H9 (cell line): ENCODE data around the gene PAMR1. TPM values are rescaled to one million over a fixed set of nuclear protein-coding genes. Genes with fewer than 3 reads are reported as not detected.

ENCODE experiments used
- DNase-seq: peaks from one replicate; pipeline ENCODE4 v3.0.0-alpha.2; 2017
- H2AFZ ChIP-seq: one replicate; pipeline ENCODE4 v1.6.1; 2013; ENCODE audit warnings: mild to moderate bottlenecking, low read length, control low read depth, moderate library complexity
- H2AK5ac ChIP-seq: 2 replicates; pipeline ENCODE4 v1.6.1; 2013; ENCODE audit warnings: low read length, control low read depth, mixed read lengths; ENCODE audit not compliant: insufficient read length
- H2BK120ac ChIP-seq: one replicate; pipeline ENCODE4 v1.6.1; 2013; ENCODE audit warnings: low read depth, mild to moderate bottlenecking, low read length, control low read depth, inconsistent platforms; ENCODE audit not compliant: poor library complexity, severe bottlenecking
- H2BK12ac ChIP-seq: 2 replicates; pipeline ENCODE4 v1.6.1; 2013; ENCODE audit warnings: low read length, control low read depth, mixed read lengths, low read depth; ENCODE audit not compliant: insufficient read length
- H2BK15ac ChIP-seq: 2 replicates; pipeline ENCODE4 v1.6.1; 2013; ENCODE audit warnings: low read depth, low read length, control low read depth
- H2BK20ac ChIP-seq: one replicate; pipeline ENCODE4 v1.6.1; 2013; ENCODE audit warnings: low read depth, mild to moderate bottlenecking, low read length, control low read depth, inconsistent platforms; ENCODE audit not compliant: poor library complexity, severe bottlenecking
- H2BK5ac ChIP-seq: 2 replicates; pipeline ENCODE4 v1.6.1; 2013; ENCODE audit warnings: low read length, control low read depth, mixed read lengths; ENCODE audit not compliant: insufficient read length
- H3K14ac ChIP-seq: 2 replicates; pipeline ENCODE4 v1.6.1; 2013; ENCODE audit warnings: low read length, control low read depth; ENCODE audit not compliant: insufficient read depth
- H3K18ac ChIP-seq: 2 replicates; pipeline ENCODE4 v1.6.1; 2013; ENCODE audit warnings: low read depth, mild to moderate bottlenecking, mixed read lengths, low read length, control low read depth; ENCODE audit not compliant: insufficient read length
- H3K23ac ChIP-seq: 2 replicates; pipeline ENCODE4 v1.6.1; 2013; ENCODE audit warnings: low read length, control low read depth, mixed read lengths, low read depth; ENCODE audit not compliant: insufficient read length
- H3K23me2 ChIP-seq: 2 replicates; pipeline ENCODE4 v1.6.1; 2013; ENCODE audit warnings: low read depth, mild to moderate bottlenecking, mixed read lengths, low read length, control low read depth; ENCODE audit not compliant: insufficient read length, poor library complexity, severe bottlenecking
- H3K27ac ChIP-seq: 2 replicates; pipeline ENCODE4 v1.5.1; 2013; ENCODE audit warnings: low read length, control low read depth, mixed read lengths, low read depth; ENCODE audit not compliant: insufficient read length
- H3K27me3 ChIP-seq: 2 replicates; pipeline ENCODE4 v1.6.1; 2013; ENCODE audit warnings: low read length, control low read depth, inconsistent platforms; ENCODE audit not compliant: insufficient read depth
- H3K4ac ChIP-seq: 2 replicates; pipeline ENCODE4 v1.6.1; 2013; ENCODE audit warnings: low read depth, mild to moderate bottlenecking, control low read depth, inconsistent platforms, low read length, moderate library complexity
- H3K4me1 ChIP-seq: 2 replicates; pipeline ENCODE4 v1.6.1; 2013; ENCODE audit warnings: low read length, control low read depth, inconsistent platforms; ENCODE audit not compliant: insufficient read depth
- H3K4me2 ChIP-seq: 2 replicates; pipeline ENCODE4 v1.6.1; 2013; ENCODE audit warnings: low read length, control low read depth, mixed read lengths; ENCODE audit not compliant: insufficient read length, insufficient read depth
- H3K56ac ChIP-seq: 2 replicates; pipeline ENCODE4 v1.6.1; 2013; ENCODE audit warnings: low read depth, mild to moderate bottlenecking, mixed read lengths, low read length, control low read depth; ENCODE audit not compliant: insufficient read length
- H3K79me1 ChIP-seq: 2 replicates; pipeline ENCODE4 v1.6.1; 2013; ENCODE audit warnings: low read depth, mild to moderate bottlenecking, moderate library complexity, low read length, control low read depth, inconsistent platforms; ENCODE audit not compliant: insufficient read depth, poor library complexity, severe bottlenecking
- H3K79me2 ChIP-seq: 2 replicates; pipeline ENCODE4 v1.6.1; 2013; ENCODE audit warnings: low read length, control low read depth, inconsistent platforms; ENCODE audit not compliant: insufficient read depth
- H3K9ac ChIP-seq: 2 replicates; pipeline ENCODE4 v1.6.1; 2013; ENCODE audit warnings: low read length, control low read depth, mixed read lengths; ENCODE audit not compliant: insufficient read length; ENCODE audit errors: extremely low read depth
- H3K9me3 ChIP-seq: one replicate; pipeline ENCODE4 v1.6.1; 2013; ENCODE audit warnings: low read depth, low read length, inconsistent platforms; ENCODE audit not compliant: control insufficient read depth
- H3T11ph ChIP-seq: one replicate; pipeline ENCODE4 v1.6.1; 2013; ENCODE audit warnings: mild to moderate bottlenecking, low read length, control low read depth, inconsistent platforms
- H4K20me1 ChIP-seq: one replicate; pipeline ENCODE4 v1.6.1; 2013; ENCODE audit not compliant: control insufficient read depth, insufficient read length, insufficient read depth
- H4K5ac ChIP-seq: 2 replicates; pipeline ENCODE4 v1.6.1; 2013; ENCODE audit warnings: low read depth, mild to moderate bottlenecking, mixed read lengths, low read length, control low read depth; ENCODE audit not compliant: insufficient read length
- H4K8ac ChIP-seq: replicated peaks from 2 replicates; pipeline ENCODE4 v1.6.1; 2013; ENCODE audit warnings: low read length, control low read depth, mixed read lengths, low read depth; ENCODE audit not compliant: insufficient read length
- H4K91ac ChIP-seq: 2 replicates; pipeline ENCODE4 v1.6.1; 2013; ENCODE audit warnings: low read depth, mild to moderate bottlenecking, moderate library complexity, mixed read lengths, low read length, control low read depth; ENCODE audit not compliant: insufficient read length
- H3K27ac Mint-ChIP-seq, 3 experiments: 2 replicates in 2 of 3; 3 replicates in 1 of 3; pipeline ENCODE4 v1.8.0; 2020 to 2021; ENCODE audit warnings: mixed read lengths in 3 of 3, mild to moderate bottlenecking in 1 of 3, moderate library complexity in 1 of 3
- H3K27me3 Mint-ChIP-seq: 2 replicates; pipeline ENCODE4 v1.8.0; 2021; ENCODE audit warnings: low read depth, mild to moderate bottlenecking, moderate library complexity, mixed read lengths
- H3K36me3 Mint-ChIP-seq, 3 experiments: 2 replicates in 2 of 3; 3 replicates in 1 of 3; pipeline ENCODE4 v1.8.0; 2020 to 2021; ENCODE audit warnings: low read depth in 3 of 3, mixed read lengths in 3 of 3; ENCODE audit not compliant: insufficient read depth in 1 of 3
- H3K4me1 Mint-ChIP-seq, 2 experiments: 2 replicates each; pipeline ENCODE4 v1.8.0; 2020; ENCODE audit warnings: mixed read lengths in 2 of 2
- H3K4me3 Mint-ChIP-seq, 2 experiments: 2 replicates in 1 of 2; 3 replicates in 1 of 2; pipeline ENCODE4 v1.8.0; 2020 to 2021; ENCODE audit warnings: mild to moderate bottlenecking in 2 of 2, mixed read lengths in 2 of 2, moderate library complexity in 1 of 2
- H3K9me3 Mint-ChIP-seq, 2 experiments: 2 replicates in 1 of 2; 3 replicates in 1 of 2; pipeline ENCODE4 v1.8.0; 2020; ENCODE audit warnings: mild to moderate bottlenecking in 2 of 2, mixed read lengths in 2 of 2, moderate library complexity in 1 of 2
- CTCF ChIP-seq: fragments of 200-600 bp; sonication (generic); conservative IDR thresholded peaks from 3 replicates; pipeline ENCODE4 v1.8.0; 2021; ENCODE audit warnings: antibody characterized with exemption, mild to moderate bottlenecking
- WGBS: extraction: QIAGEN DNeasy Blood & Tissue Kit; methylation state at CpG from one replicate; pipeline ENCODE4 v1.1.7; 2013; ENCODE audit warnings: missing lambda C conversion rate, low lambda C conversion rate, mixed read lengths; ENCODE audit not compliant: insufficient read length; ENCODE audit errors: extremely low coverage; 5-methylcytosine and 5-hydroxymethylcytosine counted together
- total RNA-seq: library from RNA; stranded (reverse); gene quantifications from 2 replicates; pipeline ENCODE4 v1.2.1, GENCODE V29; 2021

PAMR1 gene
- total RNA-seq, 1 experiment from 2014 or later, result 2.4 TPM

GRCh38 chr11:35566885-35567284, 41.5 kb upstream of the PAMR1 start:
- Mint-ChIP-seq H3K27ac (no peak overlapping the region), H3K4me3 (no peak overlapping the region), H3K9me3 (peaks cover 10 to 13% of the 10 kb centered on the region in 2 experiments; a peak in 4 of 5 replicates), H3K27me3 (peaks cover 2% of the 10 kb centered on the region), H3K4me1 (peaks cover 21 to 22% of the 10 kb centered on the region in 2 experiments; a peak in 3 of 4 replicates), H3K36me3 (peaks cover 0 to 17% (median 9%) of the 10 kb centered on the region in 3 experiments; a peak in 5 of 7 replicates)
- no peaks in the 10 kb centered on the region for H3K79me1 ChIP-seq
- H4K8ac ChIP-seq, result no peak overlapping the region
- H3K4ac ChIP-seq, result no peak overlapping the region
- H3K27ac ChIP-seq, result no peak overlapping the region
- H2BK20ac ChIP-seq, result no peak overlapping the region
- no peaks in the 10 kb centered on the region for H3K79me2 ChIP-seq
- no peak overlapping the region for H2BK120ac ChIP-seq
- no peak overlapping the region for H3T11ph ChIP-seq
- no peak overlapping the region for H2BK12ac ChIP-seq
- H2AK5ac ChIP-seq, result no peak overlapping the region
- no peak overlapping the region for H2BK5ac ChIP-seq
- H3K23me2 ChIP-seq, result no peaks in the 10 kb centered on the region
- TF ChIP-seq CTCF, result no peak
- H3K56ac ChIP-seq, result no peak overlapping the region
- no peak overlapping the region for H2AFZ ChIP-seq
- H3K4me2 ChIP-seq, result no peak overlapping the region
- H3K4me1 ChIP-seq, result 0 out of 2 replicates have a peak, but pooled peaks cover 5% of the 10 kb centered on the region
- H3K9me3 ChIP-seq, result no peaks in the 10 kb centered on the region
- no peak overlapping the region for H2BK15ac ChIP-seq
- no peak for DNase-seq
- H3K9ac ChIP-seq, result no peak overlapping the region
- H4K5ac ChIP-seq, result no peak overlapping the region
- WGBS, result no CpG with 5 or more reads among the region's 3 CpGs
- no peak overlapping the region for H4K91ac ChIP-seq
- H3K27me3 ChIP-seq, result no peaks in the 10 kb centered on the region
- H4K20me1 ChIP-seq, result no peaks in the 10 kb centered on the region
- H3K18ac ChIP-seq, result no peak overlapping the region
- H3K14ac ChIP-seq, result no peak overlapping the region
- H3K23ac ChIP-seq, result no peak overlapping the region
